GM13976 (cell line): ENCODE results near the gene ALK.
A peak's percentile ranks its signal among the peaks of the same experiment; 100 is the strongest.

Experiments
- DNase-seq: peaks from one replicate; pipeline ENCODE4 v3.0.0; 2012; ENCODE audit warnings: low spot score
- CTCF ChIP-seq: IDR thresholded peaks from 2 replicates; pipeline ENCODE4 v1.5.1; 2012; ENCODE audit warnings: borderline replicate concordance, mild to moderate bottlenecking; ENCODE audit not compliant: insufficient read depth; ENCODE audit errors: extremely low read depth, missing control alignments, control extremely low read depth
- in situ Hi-C: fragments of 300-500 bp; cut with MboI; formaldehyde crosslinking; loops from one replicate; pipeline ENCODE4 v1.12.0; 2022; ENCODE audit warnings: low sequenced_read_pairs, mixed read lengths, inconsistent platforms; ENCODE audit not compliant: unreplicated experiment

Gene ALK

GRCh38 chr2:29309090-29310029, 612.0 kb downstream of the ALK start:
- peak; percentile 64 for TF ChIP-seq CTCF
- in situ Hi-C loops: no loop called here
- DNase-seq: peak; percentile 65

GRCh38 chr2:29308366-29308765, 613.0 kb downstream of the ALK start:
- no peak for DNase-seq
- in situ Hi-C loops: no loop called here
- TF ChIP-seq CTCF: no peak

GRCh38 chr2:29307519-29307918, 613.9 kb downstream of the ALK start:
- TF ChIP-seq CTCF: no peak
- no peak for DNase-seq
- in situ Hi-C loops: no loop called here

- TF ChIP-seq CTCF: no peak
- in situ Hi-C loops: no loop called here
- DNase-seq: no peak
Observed at GRCh38 chr2:29305762-29306161, 615.6 kb downstream of the ALK start.

GRCh38 chr2:29304399-29305060, 616.9 kb downstream of the ALK start:
- in situ Hi-C loops: no loop called here
- DNase-seq: no peak
- no peak for TF ChIP-seq CTCF

GRCh38 chr2:29296585-29296984, 624.8 kb downstream of the ALK start:
- in situ Hi-C loops: no loop called here
- TF ChIP-seq CTCF: no peak
- DNase-seq: no peak
